Measurements from ENCODE around the gene MID1. TPM values are rescaled to one million over a fixed set of nuclear protein-coding genes. Genes with fewer than 3 reads are reported as not detected.

MID1 gene
- total RNA-seq, 8 experiments from 2014 or later = 8.8 to 36.4 (median 19.3) TPM

DNA sequence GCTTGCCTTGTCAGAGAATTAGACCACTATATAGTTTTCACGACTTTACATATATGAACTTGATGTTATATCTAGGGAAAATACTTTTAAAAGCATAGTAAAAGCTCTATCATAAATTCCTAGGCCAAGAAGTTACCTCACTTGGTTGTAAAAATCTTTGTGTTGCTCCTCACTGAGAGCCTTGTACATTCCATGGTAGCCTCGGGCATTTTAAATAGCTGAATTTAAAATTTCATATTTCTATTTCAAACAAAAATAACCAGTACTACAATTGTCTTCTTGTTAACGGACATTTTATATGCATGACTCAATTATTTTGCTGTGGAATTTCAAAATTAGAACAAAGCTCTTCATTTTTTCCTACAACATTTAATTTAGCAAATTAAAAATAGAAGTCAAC lies 107.6 kb downstream of the MID1 start:
- WGBS, 10 experiments = 38 to 100% (median 89%) methylated on average over 1 to 3 of the region's 3 CpGs; no CpG with 5 or more reads in 2 of the 10 experiments
- no peak overlapping the region for H3K4me3 ChIP-seq
- no peaks in the 10 kb centered on the region for H3K4me1 ChIP-seq (replicated peaks in 1 of 2)
- ATAC-seq (replicated peaks in 6 of 8) = no peak
- no peak overlapping the region for H3K27ac ChIP-seq
- in situ Hi-C loops (cut with MboI; ENCODE audit: low pct_unique_long_range_greater_than_20kb in 2 of 9, low sequenced_read_pairs in 9 of 9, unreplicated experiment in 9 of 9) = no loop called here

DNA sequence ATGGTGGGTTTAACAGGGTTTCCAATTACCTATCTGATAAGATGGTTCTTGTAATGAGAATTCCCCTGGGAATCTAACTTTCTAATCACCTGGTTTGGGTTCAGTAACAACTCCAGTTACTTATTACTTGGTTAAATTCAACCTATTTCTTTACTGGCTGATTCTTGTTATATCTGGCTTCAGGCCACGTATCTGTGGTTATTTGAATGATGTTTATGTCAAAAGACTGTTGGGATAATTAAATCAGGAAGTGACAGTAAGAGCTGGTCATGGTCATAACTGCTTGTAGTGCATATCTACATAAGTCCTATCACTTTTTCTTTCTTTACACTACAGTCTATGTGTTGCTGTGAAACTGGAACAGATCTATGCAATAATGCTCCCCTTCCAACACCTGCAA lies 108.1 kb downstream of the MID1 start:
- H3K4me1 ChIP-seq (replicated peaks in 1 of 2) = no peaks in the 10 kb centered on the region
- in situ Hi-C loops (cut with MboI; ENCODE audit: low pct_unique_long_range_greater_than_20kb in 2 of 9, low sequenced_read_pairs in 9 of 9, unreplicated experiment in 9 of 9) = no loop called here
- no peak for ATAC-seq (replicated peaks in 6 of 8)
- no peak overlapping the region for H3K4me3 ChIP-seq
- WGBS, 10 experiments = 40 to 100% (median 63%) methylated on average over 1 of the region's 1 CpG; no CpG with 5 or more reads in 6 of the 10 experiments
- no peak overlapping the region for H3K27ac ChIP-seq

DNA sequence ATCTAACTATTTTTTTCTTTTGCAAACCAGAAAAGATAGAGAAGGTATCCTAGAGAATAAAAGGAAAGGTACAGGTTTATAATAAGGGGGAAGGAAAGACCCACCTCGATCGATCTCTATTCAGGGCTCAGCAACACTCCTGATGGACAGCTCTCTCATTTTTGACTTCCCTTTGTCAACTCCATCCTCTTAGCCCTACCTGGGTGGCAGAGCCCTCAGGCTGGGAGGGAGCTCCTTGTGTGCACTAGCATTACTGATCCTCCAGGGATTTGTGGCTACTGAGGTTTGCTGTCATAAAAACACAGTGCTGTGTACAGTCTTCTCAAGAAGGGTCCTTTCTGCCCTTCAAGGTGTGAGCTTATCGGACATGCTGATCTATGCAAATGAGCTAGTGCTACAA lies 111.0 kb downstream of the MID1 start:
- Histone ChIP-seq H3K27ac (no peak overlapping the region), H3K4me1 (replicated peaks in 1 of 2) (no peaks in the 10 kb centered on the region), H3K4me3 (no peak overlapping the region)
- no peak for ATAC-seq (replicated peaks in 6 of 8)
- in situ Hi-C loops (cut with MboI; ENCODE audit: low pct_unique_long_range_greater_than_20kb in 2 of 9, low sequenced_read_pairs in 9 of 9, unreplicated experiment in 9 of 9) = no loop called here
- WGBS, 10 experiments = 20 to 50% (median 40%) methylated on average over 1 of the region's 3 CpGs; no CpG with 5 or more reads in 7 of the 10 experiments

DNA sequence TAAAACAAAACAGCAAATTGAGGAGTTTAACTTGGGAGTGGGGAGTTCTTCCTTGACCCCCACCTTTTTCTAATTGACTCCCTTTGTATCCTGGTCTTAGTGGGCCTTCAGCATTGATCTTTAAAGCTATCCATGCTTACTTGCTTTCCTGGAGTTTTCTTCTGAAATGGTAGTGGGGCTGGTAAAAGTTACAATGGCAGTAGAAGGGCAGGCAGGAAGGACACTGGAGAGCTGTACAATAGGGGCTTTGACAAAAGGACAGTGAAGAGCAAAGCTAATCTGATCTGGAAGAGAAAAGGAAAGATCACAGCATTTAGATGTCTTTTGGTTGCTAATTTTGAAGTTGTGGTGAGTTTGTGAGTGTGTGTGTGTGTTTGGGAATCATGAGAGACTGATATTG lies 111.5 kb downstream of the MID1 start:
- ATAC-seq (replicated peaks in 6 of 8) = no peak
- no peaks in the 10 kb centered on the region for H3K4me1 ChIP-seq (replicated peaks in 1 of 2)
- H3K4me3 ChIP-seq = no peak overlapping the region
- in situ Hi-C loops (cut with MboI; ENCODE audit: low pct_unique_long_range_greater_than_20kb in 2 of 9, low sequenced_read_pairs in 9 of 9, unreplicated experiment in 9 of 9) = no loop called here
- H3K27ac ChIP-seq = no peak overlapping the region

DNA sequence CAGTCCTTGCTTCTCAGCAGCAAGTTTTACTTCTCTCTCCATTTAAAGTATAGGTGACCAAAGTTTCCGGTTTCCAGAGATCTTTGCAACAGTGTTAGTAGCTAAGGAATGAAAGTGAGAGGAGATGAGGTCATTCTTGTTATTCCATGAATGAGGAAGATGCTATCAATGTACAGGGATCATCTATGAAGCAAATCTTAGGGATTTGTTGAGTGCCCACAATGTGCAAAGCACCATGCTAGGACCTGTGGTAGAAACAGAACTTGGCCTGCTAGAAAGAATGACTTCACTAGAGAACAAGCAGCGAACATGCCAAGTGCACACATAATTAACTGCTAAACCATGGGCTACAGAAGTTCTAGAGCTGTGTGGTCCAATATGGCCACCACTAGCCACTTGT lies 112.5 kb downstream of the MID1 start:
- no peak overlapping the region for H3K27ac ChIP-seq
- no peaks in the 10 kb centered on the region for H3K4me1 ChIP-seq (replicated peaks in 1 of 2)
- ATAC-seq (replicated peaks in 6 of 8) = no peak
- in situ Hi-C loops (cut with MboI; ENCODE audit: low pct_unique_long_range_greater_than_20kb in 2 of 9, low sequenced_read_pairs in 9 of 9, unreplicated experiment in 9 of 9) = no loop called here
- 50 to 89% (median 80%) methylated on average over 1 to 2 of the region's 2 CpGs; no CpG with 5 or more reads in 7 of the 10 experiments for WGBS, 10 experiments
- H3K4me3 ChIP-seq = no peak overlapping the region

DNA sequence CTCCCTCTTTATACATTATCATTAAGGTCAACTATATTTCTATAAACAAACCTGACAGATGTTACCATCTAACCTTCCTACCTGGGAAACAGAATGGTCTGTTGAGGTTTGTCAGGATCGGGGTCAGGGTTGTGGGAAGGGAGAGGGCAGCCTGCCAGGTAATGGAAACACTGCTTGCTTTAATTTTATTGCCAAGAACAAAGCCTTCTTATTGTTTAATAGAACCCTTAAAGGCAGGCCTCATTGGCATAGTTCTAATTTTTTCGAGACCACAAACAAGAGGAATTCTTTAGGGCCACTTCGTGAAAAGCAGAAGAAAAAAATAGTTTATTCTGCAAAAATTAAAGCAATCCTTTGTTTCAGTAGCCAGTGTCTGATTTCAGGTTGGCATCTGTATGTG lies 113.2 kb downstream of the MID1 start:
- H3K27ac ChIP-seq = no peak overlapping the region
- no peaks in the 10 kb centered on the region for H3K4me1 ChIP-seq (replicated peaks in 1 of 2)
- 0 to 100% (median 53%) methylated on average over 1 to 3 of the region's 3 CpGs; no CpG with 5 or more reads in 5 of the 10 experiments for whole genome bisulfite sequencing, 10 experiments
- ATAC-seq (replicated peaks in 6 of 8) = no peak
- no peak overlapping the region for H3K4me3 ChIP-seq
- in situ Hi-C loops (cut with MboI; ENCODE audit: low pct_unique_long_range_greater_than_20kb in 2 of 9, low sequenced_read_pairs in 9 of 9, unreplicated experiment in 9 of 9) = no loop called here

DNA sequence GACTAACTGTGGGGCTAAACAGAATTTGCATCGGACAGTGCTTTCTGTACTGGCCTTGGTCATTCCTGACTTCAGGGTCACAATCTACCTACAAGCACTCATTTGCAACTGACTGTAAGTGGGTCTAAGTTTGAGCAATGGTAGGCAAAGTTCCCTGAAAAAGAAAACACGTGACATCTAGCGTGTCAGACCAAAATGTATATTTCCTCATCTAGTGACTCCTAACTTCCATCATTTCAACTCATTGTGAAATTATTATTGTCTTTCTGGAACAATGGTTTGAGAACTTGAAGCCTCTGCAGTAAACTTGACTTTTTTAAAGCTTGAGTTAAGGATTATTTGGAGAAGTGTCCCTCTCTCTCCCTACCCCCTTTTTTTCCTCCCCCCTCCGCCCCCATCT lies 113.6 kb downstream of the MID1 start:
- Histone ChIP-seq H3K27ac (no peak overlapping the region), H3K4me3 (no peak overlapping the region), H3K4me1 (replicated peaks in 1 of 2) (no peaks in the 10 kb centered on the region)
- in situ Hi-C loops (cut with MboI; ENCODE audit: low pct_unique_long_range_greater_than_20kb in 2 of 9, low sequenced_read_pairs in 9 of 9, unreplicated experiment in 9 of 9) = no loop called here
- ATAC-seq (replicated peaks in 6 of 8) = no peak
- WGBS, 10 experiments = 31 to 100% (median 53%) methylated on average over 2 of the region's 4 CpGs; no CpG with 5 or more reads in 7 of the 10 experiments

DNA sequence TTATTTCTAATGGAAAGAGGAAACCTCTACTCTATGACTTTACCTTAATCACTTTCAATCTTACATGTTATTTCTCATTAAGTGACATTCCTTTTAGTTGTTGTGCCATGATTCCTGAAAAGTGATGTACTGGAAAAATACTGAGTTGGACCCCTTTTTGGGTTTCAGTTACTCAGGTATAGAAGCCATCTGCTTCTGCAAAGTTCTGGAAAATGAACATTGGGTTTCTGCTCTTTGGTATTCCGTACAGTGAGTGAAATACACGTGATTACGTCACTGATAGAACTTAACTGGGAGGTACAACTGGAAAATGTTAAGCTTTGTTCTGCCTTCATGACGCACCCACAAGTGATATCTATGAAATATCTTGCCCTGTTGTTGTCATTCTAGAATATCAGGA lies 114.7 kb downstream of the MID1 start:
- Histone ChIP-seq H3K4me3 (no peak overlapping the region), H3K27ac (no peak overlapping the region), H3K4me1 (replicated peaks in 1 of 2) (no peaks in the 10 kb centered on the region)
- 20 to 100% (median 98%) methylated on average over 1 to 4 of the region's 4 CpGs; no CpG with 5 or more reads in 4 of the 10 experiments for WGBS, 10 experiments
- ATAC-seq (replicated peaks in 6 of 8) = no peak
- in situ Hi-C loops (cut with MboI; ENCODE audit: low pct_unique_long_range_greater_than_20kb in 2 of 9, low sequenced_read_pairs in 9 of 9, unreplicated experiment in 9 of 9) = no loop called here

DNA sequence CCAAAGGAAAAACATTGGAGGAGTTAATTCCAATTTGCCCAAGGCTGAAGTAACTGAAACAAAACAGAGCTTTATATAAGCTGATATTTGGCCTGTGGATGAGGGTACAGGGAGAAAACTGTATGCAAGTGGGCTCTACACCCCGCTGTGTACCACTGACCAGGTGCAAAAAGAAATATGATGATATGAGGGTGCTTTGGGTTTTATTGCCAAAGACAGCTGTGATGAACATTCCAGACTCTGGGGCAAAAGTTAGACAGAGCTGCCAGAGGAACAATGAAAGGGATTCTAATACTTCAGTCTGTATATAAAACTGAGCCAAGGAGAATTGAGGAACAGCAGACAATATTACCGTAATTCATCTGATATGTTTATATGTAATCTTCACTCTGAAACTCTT lies 117.4 kb downstream of the MID1 start:
- Histone ChIP-seq H3K27ac (no peak overlapping the region), H3K4me3 (no peak overlapping the region), H3K4me1 (replicated peaks in 1 of 2) (no peaks in the 10 kb centered on the region)
- WGBS, 10 experiments = 0 to 100% (median 80%) methylated on average over 1 to 2 of the region's 2 CpGs; no CpG with 5 or more reads in 3 of the 10 experiments
- ATAC-seq (replicated peaks in 6 of 8) = no peak
- in situ Hi-C loops (cut with MboI; ENCODE audit: low pct_unique_long_range_greater_than_20kb in 2 of 9, low sequenced_read_pairs in 9 of 9, unreplicated experiment in 9 of 9) = no loop called here

DNA sequence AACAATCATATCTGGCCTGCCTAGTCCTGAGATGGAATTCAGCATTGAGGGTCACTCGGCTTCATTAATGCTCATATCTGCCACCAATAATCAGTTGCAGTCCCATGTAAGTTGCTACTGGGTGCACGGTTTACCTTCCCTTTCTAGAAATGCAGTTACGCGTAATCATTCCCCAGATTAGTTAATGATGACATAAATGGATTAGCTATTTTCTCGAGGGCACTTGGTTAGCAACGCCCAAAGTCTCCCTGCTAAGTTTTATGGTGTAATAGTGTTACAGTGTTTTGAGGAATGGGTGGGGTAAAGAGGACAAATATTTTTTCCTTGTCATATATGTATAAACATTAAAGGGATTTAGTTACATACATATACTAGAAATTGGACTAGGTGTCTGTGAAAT lies 118.8 kb downstream of the MID1 start:
- in situ Hi-C loops (cut with MboI; ENCODE audit: low pct_unique_long_range_greater_than_20kb in 2 of 9, low sequenced_read_pairs in 9 of 9, unreplicated experiment in 9 of 9) = no loop called here
- Histone ChIP-seq H3K4me1 (replicated peaks in 1 of 2) (no peaks in the 10 kb centered on the region), H3K27ac (no peak overlapping the region), H3K4me3 (no peak overlapping the region)
- WGBS, 10 experiments = 33 to 100% (median 75%) methylated on average over 1 to 5 of the region's 6 CpGs; no CpG with 5 or more reads in 5 of the 10 experiments
- no peak for ATAC-seq (replicated peaks in 6 of 8)

DNA sequence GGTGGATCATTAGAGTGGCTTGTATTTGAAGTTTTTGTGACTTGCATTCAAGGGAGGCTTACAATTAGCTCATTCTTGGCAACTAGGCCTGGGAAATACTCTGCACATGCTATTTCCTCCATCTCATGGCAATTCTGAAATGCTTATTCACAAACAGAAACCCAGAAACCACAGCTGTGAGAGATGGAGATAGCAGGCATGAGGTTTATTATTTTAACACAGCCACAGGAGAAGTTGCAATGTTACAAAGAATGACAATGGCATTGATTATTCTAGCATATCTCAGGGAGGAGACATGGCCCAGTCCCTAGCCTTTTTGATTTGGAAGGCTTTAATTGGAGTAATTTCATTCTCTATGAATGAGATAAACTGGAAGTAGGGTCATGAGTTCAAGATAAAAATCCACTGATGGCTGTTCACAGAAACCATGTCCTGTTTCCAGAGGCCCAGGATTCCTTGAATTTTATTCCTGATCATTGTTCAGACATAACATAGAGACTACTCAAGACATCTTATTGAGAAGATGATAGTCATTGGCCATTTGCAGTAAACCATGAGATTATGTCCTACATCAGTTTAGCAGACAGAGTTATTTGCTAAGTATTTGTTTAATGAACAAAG lies 123.9 kb downstream of the MID1 start:
- in situ Hi-C loops (cut with MboI; ENCODE audit: low pct_unique_long_range_greater_than_20kb in 2 of 9, low sequenced_read_pairs in 9 of 9, unreplicated experiment in 9 of 9) = no loop called here
- ATAC-seq (replicated peaks in 6 of 8) = peak in 4 of 8 experiments; percentile 32 to 86 (median 55)

DNA sequence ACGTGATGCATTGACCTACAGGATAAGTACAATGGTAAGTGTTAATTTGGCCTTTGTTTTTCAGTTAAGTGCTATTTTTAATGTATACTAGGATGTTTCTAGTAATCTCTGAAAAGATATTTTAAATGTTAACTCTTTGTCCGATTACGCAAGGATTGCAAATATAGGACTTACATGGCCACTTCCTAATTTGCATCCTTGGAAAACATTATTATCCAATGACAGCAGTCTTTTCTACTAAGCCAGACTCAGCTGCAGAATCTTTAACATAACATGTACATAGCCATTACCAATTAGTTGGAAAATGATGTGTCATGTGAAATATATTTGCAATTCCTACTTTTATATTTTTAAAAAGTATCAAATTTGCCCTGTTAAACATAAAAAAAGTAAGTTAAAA lies 124.7 kb downstream of the MID1 start:
- Histone ChIP-seq H3K27ac (no peak overlapping the region), H3K4me3 (no peak overlapping the region), H3K4me1 (replicated peaks in 1 of 2) (no peaks in the 10 kb centered on the region)
- in situ Hi-C loops (cut with MboI; ENCODE audit: low pct_unique_long_range_greater_than_20kb in 2 of 9, low sequenced_read_pairs in 9 of 9, unreplicated experiment in 9 of 9) = no loop called here
- peak in 3 of 8 experiments; percentile 44 to 62 (median 49) for ATAC-seq (replicated peaks in 6 of 8)
- WGBS, 10 experiments = 0 to 100% (median 81%) methylated on average over 1 to 3 of the region's 3 CpGs

More for the DNA sequence above, 123.9 kb downstream of the MID1 start:
- H3K4me1 ChIP-seq (replicated peaks in 1 of 2) = no peaks in the 10 kb centered on the region
- H3K4me3 ChIP-seq = no peak overlapping the region
- no peak overlapping the region for H3K27ac ChIP-seq

DNA sequence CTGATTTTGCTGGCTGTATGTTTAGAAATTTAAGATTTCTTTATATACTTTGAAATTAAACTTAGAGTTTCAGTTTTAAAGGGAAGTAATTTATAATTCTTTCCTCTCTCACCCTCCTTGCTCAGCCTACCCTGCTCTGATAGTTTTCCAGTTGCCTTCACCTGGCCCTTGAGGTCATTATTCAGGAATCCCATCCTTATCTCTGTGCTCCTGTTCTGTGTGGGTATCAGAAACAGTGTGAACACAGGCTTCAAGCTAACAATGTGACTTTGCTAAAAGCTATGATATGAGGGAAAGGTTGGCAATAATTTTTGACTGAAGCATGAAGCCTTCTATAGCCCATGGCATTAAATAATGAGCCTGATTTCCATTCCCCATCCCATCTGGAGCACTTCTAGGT lies 128.1 kb downstream of the MID1 start:
- Histone ChIP-seq H3K4me1 (replicated peaks in 1 of 2) (no peaks in the 10 kb centered on the region), H3K4me3 (no peak overlapping the region), H3K27ac (no peak overlapping the region)
- in situ Hi-C loops (cut with MboI; ENCODE audit: low pct_unique_long_range_greater_than_20kb in 2 of 9, low sequenced_read_pairs in 9 of 9, unreplicated experiment in 9 of 9) = no loop called here
- no peak for ATAC-seq (replicated peaks in 6 of 8)

DNA sequence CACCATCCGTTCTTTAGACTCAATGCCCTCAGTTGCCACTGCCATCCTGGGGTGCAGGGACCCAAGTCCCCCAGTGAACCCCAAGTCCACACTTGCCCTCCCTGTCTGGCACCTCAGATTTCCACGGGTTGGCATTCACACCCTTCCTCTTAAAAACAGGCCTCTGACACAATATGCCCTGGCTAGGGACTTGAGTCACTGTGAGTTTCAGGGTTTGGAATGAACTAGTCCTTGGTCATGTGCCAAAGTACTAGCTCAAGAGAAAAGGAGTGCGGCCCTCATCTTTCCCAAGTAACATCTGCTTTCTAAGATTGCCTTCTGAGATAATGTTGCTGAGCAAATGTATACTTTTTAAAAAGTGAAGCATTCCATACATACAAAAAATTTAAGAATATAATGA lies 134.0 kb downstream of the MID1 start:
- ATAC-seq (replicated peaks in 6 of 8) = no peak

More for the DNA sequence above, 134.0 kb downstream of the MID1 start:
- 25 to 100% (median 48%) methylated on average over 1 to 3 of the region's 3 CpGs; no CpG with 5 or more reads in 7 of the 10 experiments for WGBS, 10 experiments
- no peak overlapping the region for H3K4me3 ChIP-seq
- in situ Hi-C loops (cut with MboI; ENCODE audit: low pct_unique_long_range_greater_than_20kb in 2 of 9, low sequenced_read_pairs in 9 of 9, unreplicated experiment in 9 of 9) = no loop called here
- H3K4me1 ChIP-seq (replicated peaks in 1 of 2) = peaks cover 14 to 38% of the 10 kb centered on the region in 2 donors
- no peak overlapping the region for H3K27ac ChIP-seq
